ENCODE measurements around the gene RBMS1. TPM values are rescaled to one million over a fixed set of nuclear protein-coding genes. Genes with fewer than 3 reads are reported as not detected.

Gene RBMS1
- total and polyA plus RNA-seq, 2 of the 4 experiments (the other 2 are of a cell fraction), result 43.5 to 64.9 TPM

- DNase-seq (no peak), ATAC-seq (ENCODE audit: low read depth) (no peak)
- dilution Hi-C loops (cut with HindIII; ENCODE audit: low sequenced_read_pairs, unreplicated experiment) (no loop called here), intact Hi-C loops (cut with micrococcal nuclease) (loop anchor here (10.0 kb wide), 3 partner anchors 245 to 665 kb away; partner anchors contain the start of gene TANK), in situ Hi-C loops (cut with MboI; ENCODE audit: low sequenced_read_pairs) (no loop called here)
- H3K27me3 ChIP-seq (ENCODE audit: control insufficient read depth, insufficient read depth, low read length), result no peaks in the 10 kb centered on the region
- POLR2A ChIA-PET (ENCODE audit: unreplicated experiment), result no interaction called here
- H4K5ac ChIP-seq (ENCODE audit: low read depth, low read length), result no peak overlapping the region
- no peak overlapping the region for H4K8ac ChIP-seq (ENCODE audit: low read depth in 2 of 2, low read length in 2 of 2)
- no peak overlapping the region for H3K4me2 ChIP-seq (ENCODE audit: low read depth, low read length)
- TF ChIP-seq MAFK (IDR thresholded peaks at IDR 0.05; ENCODE audit: low read depth, low read length), result no peak
- no peak for TF ChIP-seq RAD21 (IDR thresholded peaks at IDR 0.05; ENCODE audit: low read length)
- no peak for TF ChIP-seq ELK1 (IDR thresholded peaks at IDR 0.05; ENCODE audit: borderline replicate concordance, low read depth, low read length)
- no peak for TF ChIP-seq RCOR1 (IDR thresholded peaks at IDR 0.05; ENCODE audit: insufficient replicate concordance, low read length)
- TF ChIP-seq MXI1 (IDR thresholded peaks at IDR 0.05; ENCODE audit: borderline replicate concordance, low read depth, low read length), result no peak
- no peak for TF ChIP-seq CTCF (conservative IDR thresholded peaks at IDR 0.05; ENCODE audit: low read depth, low read length)
- TF ChIP-seq FOS (IDR thresholded peaks at IDR 0.05; ENCODE audit: low read depth, low read length), result no peak
- TF ChIP-seq USF2 (IDR thresholded peaks at IDR 0.05; ENCODE audit: low read depth, low read length), result no peak
- no peak overlapping the region for H3K27ac ChIP-seq (ENCODE audit: insufficient read depth, low read length)
- H3K23ac ChIP-seq (ENCODE audit: low read depth, low read length), result no peak overlapping the region
- no peak overlapping the region for H2BK120ac ChIP-seq (ENCODE audit: low read depth, low read length)
- H3K18ac ChIP-seq (ENCODE audit: low read depth, low read length), result no peak overlapping the region
- H3K9me1 ChIP-seq (ENCODE audit: insufficient read depth, low read length), result no peaks in the 10 kb centered on the region
- H3K56ac ChIP-seq (ENCODE audit: extremely low read depth, insufficient read depth, low read length), result no peak overlapping the region
- H4K20me1 ChIP-seq (ENCODE audit: insufficient read depth, low read length), result no peaks in the 10 kb centered on the region
- no peaks in the 10 kb centered on the region for H3K36me3 ChIP-seq (ENCODE audit: control insufficient read depth, insufficient read depth, low read length)
- H3K79me1 ChIP-seq (ENCODE audit: low read depth in 1 of 2, low read length in 2 of 2), result no peaks in the 10 kb centered on the region
- H3K9me3 ChIP-seq (ENCODE audit: control insufficient read depth, insufficient read depth, low read length), result no peaks in the 10 kb centered on the region
- CTCF ChIA-PET, result no interaction called here
- H3K9ac ChIP-seq (ENCODE audit: low read depth, low read length), result no peak overlapping the region
- H2AK9ac ChIP-seq (replicated peaks; ENCODE audit: low read depth, low read length, poor library complexity), result no peak overlapping the region
- no peak overlapping the region for H3K4me3 ChIP-seq (ENCODE audit: insufficient read depth, low read depth, low read length)
- WGBS, 2 experiments (ENCODE audit: extremely low coverage in 2 of 2, insufficient read length in 1 of 2), result 100% methylated on average over 1 of the region's 1 CpG; no CpG with 5 or more reads in 1 of the 2 experiments
- H3K4ac ChIP-seq (ENCODE audit: low read depth, low read length), result no peak overlapping the region
- no TSS peak for BruUV-seq (replicated peaks)
- H3K4me1 ChIP-seq (ENCODE audit: control insufficient read depth, insufficient read depth, low read length), result 0 out of 2 replicates have a peak, but pooled peaks cover 1% of the 10 kb centered on the region
- H2BK15ac ChIP-seq (ENCODE audit: low read depth, low read length), result no peak overlapping the region
- no peak overlapping the region for H2AK5ac ChIP-seq (ENCODE audit: low read depth, low read length)
- no peak overlapping the region for H2BK5ac ChIP-seq (ENCODE audit: low read depth, low read length, poor library complexity, severe bottlenecking)
- no peak overlapping the region for H3K14ac ChIP-seq (replicated peaks; ENCODE audit: low read depth, low read length)
- H2BK20ac ChIP-seq (ENCODE audit: low read depth, low read length), result no peak overlapping the region
- H2AFZ ChIP-seq (replicated peaks; ENCODE audit: low read length, poor library complexity), result no peak overlapping the region
- no peak overlapping the region for H4K91ac ChIP-seq (ENCODE audit: insufficient read depth, low read depth, low read length)
Observed at GRCh38 chr2:160499865-160500264, 6.3 kb upstream of the RBMS1 start.

Measured in IMR-90 (cell line).